HEK293 (cell line): ENCODE measurements around the gene GLRA1.

ENCODE experiments used
- BCL11A ChIP-seq: fragments of 450-650 bp; formaldehyde crosslinking; IDR thresholded peaks from 2 replicates; pipeline ENCODE4 v1.5.1; 2016; ENCODE audit warnings: low read depth, missing biosample characterization, missing genetic modification characterization
- CTCF ChIP-seq: fragments of 450-650 bp; formaldehyde crosslinking; IDR thresholded peaks from 2 replicates; pipeline ENCODE4 v1.5.1; 2016; ENCODE audit warnings: missing biosample characterization, missing genetic modification characterization
- KLF9 ChIP-seq: fragments of 450-650 bp; formaldehyde crosslinking; IDR thresholded peaks from 2 replicates; pipeline ENCODE4 v1.5.1; 2016; ENCODE audit warnings: missing biosample characterization, missing genetic modification characterization, low read depth
- MEIS1 ChIP-seq: sonication (generic); formaldehyde crosslinking; IDR thresholded peaks from 2 replicates; pipeline ENCODE4 v1.8.1; 2022; ENCODE audit warnings: missing genetic modification reagents, mild to moderate bottlenecking, borderline replicate concordance
- REST ChIP-seq: fragments of 450-650 bp; formaldehyde crosslinking; IDR thresholded peaks from 2 replicates; pipeline ENCODE4 v1.5.1; 2016; ENCODE audit warnings: missing biosample characterization, missing genetic modification characterization
- TRIM28 ChIP-seq: IDR thresholded peaks from 2 replicates; pipeline ENCODE4 v1.6.1; 2011; ENCODE audit warnings: low read length, control low read depth, borderline replicate concordance
- ZBTB10 ChIP-seq: fragments of 450-650 bp; formaldehyde crosslinking; IDR thresholded peaks from 2 replicates; pipeline ENCODE4 v1.5.1; 2016; ENCODE audit warnings: missing biosample characterization, missing genetic modification characterization
- ZNF274 ChIP-seq, 2 experiments: fragments of 200-500 bp in 1 of 2; fragments of 450-650 bp in 1 of 2; sonication (Bioruptor generic) in 1 of 2; formaldehyde crosslinking in 1 of 2; IDR thresholded peaks; 2 replicates each; pipeline versions ENCODE4 v1.5.1 to v1.6.1; 2014 to 2016; ENCODE audit warnings: borderline replicate concordance in 1 of 2, inconsistent platforms in 1 of 2, low read length in 1 of 2, missing biosample characterization in 1 of 2, missing genetic modification characterization in 1 of 2
- ZNF324 ChIP-seq: fragments of 450-650 bp; formaldehyde crosslinking; IDR thresholded peaks from 2 replicates; pipeline ENCODE4 v1.5.1; 2016; ENCODE audit warnings: missing biosample characterization, missing genetic modification characterization
- ZNF555 ChIP-seq: fragments of 450-650 bp; formaldehyde crosslinking; conservative IDR thresholded peaks from 2 replicates; pipeline ENCODE4 v1.5.1; 2017; ENCODE audit warnings: missing biosample characterization, mild to moderate bottlenecking, missing genetic modification characterization, inconsistent platforms
- ZSCAN30 ChIP-seq: fragments of 450-650 bp; IDR thresholded peaks from 2 replicates; pipeline ENCODE4 v1.5.1; 2018; ENCODE audit warnings: missing biosample characterization, mild to moderate bottlenecking, missing genetic modification characterization, moderate library complexity
- TF ChIP-seq, protein P1 (sequence below): fragments of 450-650 bp; formaldehyde crosslinking; conservative IDR thresholded peaks from 2 replicates; pipeline ENCODE4 v1.5.1; 2016; ENCODE audit warnings: low read depth, missing biosample characterization, missing genetic modification characterization

GRCh38 chr5:151926188-151926587 lies 1.5 kb upstream of the GLRA1 start:
- no peak for TF ChIP-seq CTCF (tag by site-specific recombination)
- TF ChIP-seq REST (tag by site-specific recombination) = no peak
- no peak for TF ChIP-seq BCL11A
- no peak for TF ChIP-seq MEIS1 (CRISPR knock-in tag)
- TF ChIP-seq TRIM28 = no peak
- no peak for TF ChIP-seq KLF9 (tag by site-specific recombination)
- no peak for TF ChIP-seq ZNF555
- no peak for TF ChIP-seq ZSCAN30 (tag by site-specific recombination)
- TF ChIP-seq, protein P1, sequence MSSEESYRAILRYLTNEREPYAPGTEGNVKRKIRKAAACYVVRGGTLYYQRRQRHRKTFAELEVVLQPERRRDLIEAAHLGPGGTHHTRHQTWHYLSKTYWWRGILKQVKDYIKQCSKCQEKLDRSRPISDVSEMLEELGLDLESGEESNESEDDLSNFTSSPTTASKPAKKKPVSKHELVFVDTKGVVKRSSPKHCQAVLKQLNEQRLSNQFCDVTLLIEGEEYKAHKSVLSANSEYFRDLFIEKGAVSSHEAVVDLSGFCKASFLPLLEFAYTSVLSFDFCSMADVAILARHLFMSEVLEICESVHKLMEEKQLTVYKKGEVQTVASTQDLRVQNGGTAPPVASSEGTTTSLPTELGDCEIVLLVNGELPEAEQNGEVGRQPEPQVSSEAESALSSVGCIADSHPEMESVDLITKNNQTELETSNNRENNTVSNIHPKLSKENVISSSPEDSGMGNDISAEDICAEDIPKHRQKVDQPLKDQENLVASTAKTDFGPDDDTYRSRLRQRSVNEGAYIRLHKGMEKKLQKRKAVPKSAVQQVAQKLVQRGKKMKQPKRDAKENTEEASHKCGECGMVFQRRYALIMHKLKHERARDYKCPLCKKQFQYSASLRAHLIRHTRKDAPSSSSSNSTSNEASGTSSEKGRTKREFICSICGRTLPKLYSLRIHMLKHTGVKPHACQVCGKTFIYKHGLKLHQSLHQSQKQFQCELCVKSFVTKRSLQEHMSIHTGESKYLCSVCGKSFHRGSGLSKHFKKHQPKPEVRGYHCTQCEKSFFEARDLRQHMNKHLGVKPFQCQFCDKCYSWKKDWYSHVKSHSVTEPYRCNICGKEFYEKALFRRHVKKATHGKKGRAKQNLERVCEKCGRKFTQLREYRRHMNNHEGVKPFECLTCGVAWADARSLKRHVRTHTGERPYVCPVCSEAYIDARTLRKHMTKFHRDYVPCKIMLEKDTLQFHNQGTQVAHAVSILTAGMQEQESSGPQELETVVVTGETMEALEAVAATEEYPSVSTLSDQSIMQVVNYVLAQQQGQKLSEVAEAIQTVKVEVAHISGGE = no peak
- no peak for TF ChIP-seq ZNF324 (tag by site-specific recombination)
- no peak for TF ChIP-seq ZBTB10 (tag by site-specific recombination)
- TF ChIP-seq ZNF274 (IDR thresholded peaks at IDR 0.05; ENCODE audit: low read length) = no peak
- TF ChIP-seq ZNF274 (tag by site-specific recombination; IDR thresholded peaks at IDR 0.05; ENCODE audit: borderline replicate concordance) = no peak
